HCEC 1CT (cell line): ENCODE data around the gene FRG2B.
"Not testable (repeated sequence)": the region's sequence is repeated elsewhere in the genome, so short reads cannot be mapped to it uniquely, and the experiment has no call there.

ENCODE experiments used
- DNase-seq: peaks from one replicate; pipeline ENCODE4 v3.0.0-alpha.2; 2017

The FRG2B gene

DNA sequence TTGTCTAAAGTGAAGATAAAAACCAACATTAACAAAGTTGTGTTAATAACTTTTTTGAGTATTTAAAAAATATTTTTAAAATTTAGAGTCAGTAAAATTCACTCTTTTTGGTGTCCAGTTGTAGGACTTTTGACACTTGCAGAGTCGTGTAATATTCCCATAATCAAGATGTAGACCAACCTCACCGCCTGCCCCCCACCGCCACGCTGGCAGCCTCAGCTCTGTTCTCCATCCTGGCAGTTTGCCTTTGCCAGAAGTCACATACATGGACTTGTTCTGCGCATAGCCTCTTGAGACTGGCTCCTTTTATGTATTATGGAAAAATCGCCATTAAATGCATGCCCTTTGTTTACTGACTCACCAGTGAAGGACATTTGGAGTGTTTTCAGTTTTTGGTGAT, 33.9 kb downstream of the FRG2B start:
- no peak for DNase-seq

GRCh38 chr10:133590970-133591359, 35.6 kb downstream of the FRG2B start:
- DNase-seq = no peak

- no peak for DNase-seq
Observed at GRCh38 chr10:133590226-133590969, 36.2 kb downstream of the FRG2B start.

- DNase-seq = not testable (repeated sequence)
Observed at GRCh38 chr10:133577037-133577436, 49.6 kb downstream of the FRG2B start.
